ENCODE data around the gene LYL1.

DNA sequence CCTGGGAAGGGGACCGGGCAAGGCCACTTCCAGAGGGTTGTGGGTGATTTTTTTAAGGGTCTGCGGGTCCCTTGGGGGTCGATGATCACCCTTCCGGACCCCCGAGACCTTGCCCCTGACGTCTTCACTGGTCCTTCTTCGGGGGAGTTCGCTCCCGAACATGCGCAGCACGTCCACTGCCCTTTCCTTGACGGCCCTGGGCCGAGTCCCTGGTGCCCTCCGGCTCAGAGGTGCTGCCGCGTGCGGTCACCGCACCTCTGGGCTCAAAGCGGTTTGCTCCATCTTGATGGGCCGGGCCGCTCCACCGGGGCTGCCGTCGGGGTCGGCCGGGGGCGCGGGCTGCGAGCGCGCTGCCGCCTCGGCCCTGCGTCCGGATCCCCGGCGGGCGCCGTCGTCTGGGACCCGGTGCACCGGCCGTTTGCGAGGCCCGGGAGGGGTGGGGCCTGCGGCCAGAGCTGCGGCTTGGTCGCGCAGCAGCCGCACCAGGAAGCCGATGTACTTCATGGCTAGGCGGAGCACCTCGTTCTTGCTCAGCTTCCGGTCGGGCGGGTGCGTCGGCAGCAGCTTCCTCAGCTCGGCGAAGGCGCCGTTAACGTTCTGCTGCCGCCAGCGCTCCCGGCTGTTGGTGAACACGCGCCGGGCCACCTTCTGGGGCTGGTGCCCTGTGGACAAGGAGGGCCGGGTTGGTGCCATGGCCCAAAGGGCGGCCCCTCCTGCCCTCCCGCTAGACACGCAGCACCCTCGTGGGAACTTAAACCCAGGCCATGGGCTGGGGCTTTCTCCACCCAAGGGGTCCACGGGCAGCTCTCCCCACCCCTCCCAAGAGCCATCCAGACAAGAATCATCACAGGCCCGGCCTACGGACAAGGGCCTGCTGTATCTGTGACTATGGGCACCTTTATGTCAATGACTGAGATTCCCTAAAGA lies 3.3 kb downstream of the LYL1 start:
- TF ChIP-seq, protein P1, sequence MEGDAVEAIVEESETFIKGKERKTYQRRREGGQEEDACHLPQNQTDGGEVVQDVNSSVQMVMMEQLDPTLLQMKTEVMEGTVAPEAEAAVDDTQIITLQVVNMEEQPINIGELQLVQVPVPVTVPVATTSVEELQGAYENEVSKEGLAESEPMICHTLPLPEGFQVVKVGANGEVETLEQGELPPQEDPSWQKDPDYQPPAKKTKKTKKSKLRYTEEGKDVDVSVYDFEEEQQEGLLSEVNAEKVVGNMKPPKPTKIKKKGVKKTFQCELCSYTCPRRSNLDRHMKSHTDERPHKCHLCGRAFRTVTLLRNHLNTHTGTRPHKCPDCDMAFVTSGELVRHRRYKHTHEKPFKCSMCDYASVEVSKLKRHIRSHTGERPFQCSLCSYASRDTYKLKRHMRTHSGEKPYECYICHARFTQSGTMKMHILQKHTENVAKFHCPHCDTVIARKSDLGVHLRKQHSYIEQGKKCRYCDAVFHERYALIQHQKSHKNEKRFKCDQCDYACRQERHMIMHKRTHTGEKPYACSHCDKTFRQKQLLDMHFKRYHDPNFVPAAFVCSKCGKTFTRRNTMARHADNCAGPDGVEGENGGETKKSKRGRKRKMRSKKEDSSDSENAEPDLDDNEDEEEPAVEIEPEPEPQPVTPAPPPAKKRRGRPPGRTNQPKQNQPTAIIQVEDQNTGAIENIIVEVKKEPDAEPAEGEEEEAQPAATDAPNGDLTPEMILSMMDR (IDR thresholded peaks at IDR 0.05), result no peak
- no peak for TF ChIP-seq POLR2AphosphoS5 (IDR thresholded peaks at IDR 0.05; ENCODE audit: low read depth, low read length)
- TF ChIP-seq, protein P2, sequence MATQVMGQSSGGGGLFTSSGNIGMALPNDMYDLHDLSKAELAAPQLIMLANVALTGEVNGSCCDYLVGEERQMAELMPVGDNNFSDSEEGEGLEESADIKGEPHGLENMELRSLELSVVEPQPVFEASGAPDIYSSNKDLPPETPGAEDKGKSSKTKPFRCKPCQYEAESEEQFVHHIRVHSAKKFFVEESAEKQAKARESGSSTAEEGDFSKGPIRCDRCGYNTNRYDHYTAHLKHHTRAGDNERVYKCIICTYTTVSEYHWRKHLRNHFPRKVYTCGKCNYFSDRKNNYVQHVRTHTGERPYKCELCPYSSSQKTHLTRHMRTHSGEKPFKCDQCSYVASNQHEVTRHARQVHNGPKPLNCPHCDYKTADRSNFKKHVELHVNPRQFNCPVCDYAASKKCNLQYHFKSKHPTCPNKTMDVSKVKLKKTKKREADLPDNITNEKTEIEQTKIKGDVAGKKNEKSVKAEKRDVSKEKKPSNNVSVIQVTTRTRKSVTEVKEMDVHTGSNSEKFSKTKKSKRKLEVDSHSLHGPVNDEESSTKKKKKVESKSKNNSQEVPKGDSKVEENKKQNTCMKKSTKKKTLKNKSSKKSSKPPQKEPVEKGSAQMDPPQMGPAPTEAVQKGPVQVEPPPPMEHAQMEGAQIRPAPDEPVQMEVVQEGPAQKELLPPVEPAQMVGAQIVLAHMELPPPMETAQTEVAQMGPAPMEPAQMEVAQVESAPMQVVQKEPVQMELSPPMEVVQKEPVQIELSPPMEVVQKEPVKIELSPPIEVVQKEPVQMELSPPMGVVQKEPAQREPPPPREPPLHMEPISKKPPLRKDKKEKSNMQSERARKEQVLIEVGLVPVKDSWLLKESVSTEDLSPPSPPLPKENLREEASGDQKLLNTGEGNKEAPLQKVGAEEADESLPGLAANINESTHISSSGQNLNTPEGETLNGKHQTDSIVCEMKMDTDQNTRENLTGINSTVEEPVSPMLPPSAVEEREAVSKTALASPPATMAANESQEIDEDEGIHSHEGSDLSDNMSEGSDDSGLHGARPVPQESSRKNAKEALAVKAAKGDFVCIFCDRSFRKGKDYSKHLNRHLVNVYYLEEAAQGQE (IDR thresholded peaks at IDR 0.05; ENCODE audit: insufficient read depth in 1 of 2, low read depth in 2 of 2, low read length in 1 of 2), result no peak
- no peak for TF ChIP-seq SIN3A (IDR thresholded peaks at IDR 0.05; ENCODE audit: borderline replicate concordance, insufficient read depth, low read depth, low read length)
